Adrenal gland (tissue), 5 donors: Measurements from ENCODE around the gene DENND1C.

Experiments
- CTCF ChIP-seq, 6 experiments: fragments of 450-650 bp in 4 of 6; fragments of 200-600 bp in 2 of 6; sonication (generic) in 1 of 6; IDR thresholded peaks; 1 replicate in 5 of 6; 2 replicates in 1 of 6; pipeline versions ENCODE4 v1.5.1 to v1.8.0; 2016 to 2021; ENCODE audit warnings: antibody characterized with exemption in 6 of 6, mild to moderate bottlenecking in 2 of 6, moderate library complexity in 1 of 6
- POLR2A ChIP-seq, 2 donors: fragments of 450-650 bp; IDR thresholded peaks; one replicate each; pipeline ENCODE4 v1.6.1; 2017; ENCODE audit warnings: antibody characterized with exemption in 2 of 2, mild to moderate bottlenecking in 2 of 2, moderate library complexity in 1 of 2
- donor health status: DM: no; HTN: no; CAD: no.

GRCh38 chr19:6476896-6477431, 4.6 kb downstream of the DENND1C start:
- TF ChIP-seq POLR2A (IDR thresholded peaks at IDR 0.05) (no peak), CTCF (IDR thresholded peaks at IDR 0.05) (no peak)
